Hematopoietic multipotent progenitor cell (in vitro differentiated cells): ENCODE data around the gene PRRC2B. TPM values are rescaled to one million over a fixed set of nuclear protein-coding genes. Genes with fewer than 3 reads are reported as not detected.
"Not testable (repeated sequence)": the region's sequence is repeated elsewhere in the genome, so short reads cannot be mapped to it uniquely, and the experiment has no call there.

Experiments
- DNase-seq, 3 donors: peaks; one replicate each; pipeline ENCODE4 v3.0.0-alpha.2; 2011 to 2015; ENCODE audit warnings: low read depth in 2 of 3, low spot score in 2 of 3
- small RNA-seq: library from RNA; depleted of rRNA; stranded (forward); fragments of <200 nt; gene quantifications from one replicate; pipeline ENCODE3, GENCODE V24; 2012
- total RNA-seq: library from RNA; depleted of rRNA; stranded (reverse); fragments of >200 nt; gene quantifications from one replicate; pipeline ENCODE4 v1.2.3, GENCODE V29; 2012

PRRC2B gene
- total RNA-seq, 1 donor = 82.9 TPM

DNA sequence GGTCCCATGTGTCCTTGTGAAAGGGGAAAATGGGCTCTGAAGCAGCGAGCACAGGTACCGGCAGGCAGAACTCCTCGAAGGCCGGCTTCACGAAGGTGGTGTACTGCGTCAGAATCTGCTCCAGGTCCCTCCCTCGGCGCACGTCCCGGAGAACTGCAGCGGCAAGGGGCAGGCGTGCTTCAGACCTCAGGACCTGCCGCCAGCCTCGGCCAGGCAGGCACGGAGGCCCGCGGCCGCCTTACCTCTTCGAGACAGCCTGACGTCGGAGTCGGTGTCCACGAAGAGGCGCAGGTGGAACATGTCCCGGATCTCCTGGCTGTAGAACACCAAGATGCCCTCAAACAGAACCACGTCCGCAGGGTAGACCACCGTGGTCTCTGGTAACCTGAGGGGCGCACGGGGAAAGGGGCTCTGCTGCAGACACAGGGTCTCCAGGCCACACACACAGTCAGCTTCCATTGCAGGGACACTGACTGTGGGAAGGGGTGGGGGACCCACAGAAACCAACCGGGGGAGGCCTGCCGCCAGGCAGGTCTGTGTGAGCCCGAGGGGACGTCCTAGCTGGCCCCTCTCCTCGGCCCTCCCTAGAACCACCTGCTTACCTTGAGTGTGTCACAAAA, 135.1 kb downstream of the PRRC2B start:
- DNase-seq = no peak

DNA sequence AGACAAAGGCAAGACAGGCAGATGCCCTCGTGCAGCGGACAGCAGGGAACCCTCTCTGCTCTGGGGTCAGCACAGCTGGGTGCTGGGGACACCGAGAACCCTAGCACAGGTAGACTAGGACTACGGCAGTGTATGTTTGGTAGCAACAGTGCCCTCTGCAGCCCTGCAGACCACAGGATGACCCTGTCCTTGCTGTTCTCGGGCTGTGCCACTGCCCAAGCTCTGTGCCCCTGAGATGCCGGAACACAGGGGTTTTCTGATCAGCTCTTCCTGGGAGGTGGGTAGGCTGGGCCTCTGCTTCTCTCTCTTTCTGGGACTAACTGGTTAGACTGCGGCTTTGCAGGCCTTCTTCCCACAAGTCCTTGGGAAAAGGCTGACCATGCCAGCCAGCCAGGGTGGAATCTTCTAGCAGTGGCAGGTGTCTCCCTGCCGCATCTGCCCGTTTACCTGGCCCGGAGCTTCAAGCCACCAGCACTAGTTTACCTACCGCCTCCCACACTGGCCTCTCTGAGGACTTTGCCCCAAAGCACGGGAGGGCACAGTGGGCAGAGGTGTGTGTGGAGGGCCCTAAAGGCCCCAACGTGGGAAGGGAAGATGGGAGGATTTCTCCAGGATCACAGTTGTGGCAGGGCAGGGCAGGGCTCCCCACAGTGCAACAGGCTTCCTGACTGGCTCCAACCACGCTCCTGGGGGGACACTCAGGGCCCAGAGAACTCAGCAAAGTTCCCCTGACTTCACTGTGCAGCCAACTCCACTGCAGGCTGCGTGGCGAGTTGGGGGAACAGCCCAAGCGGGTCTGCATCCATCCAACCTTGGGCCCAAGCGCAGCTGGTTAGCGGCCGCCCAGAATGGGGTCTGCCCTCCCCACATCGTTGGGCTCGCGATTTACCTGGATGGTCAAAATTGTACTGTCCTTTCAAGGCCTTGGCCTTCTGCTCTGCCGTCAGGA, 136.0 kb downstream of the PRRC2B start:
- DNase-seq = no peak

GRCh38 chr9:131530546-131530919, 136.6 kb downstream of the PRRC2B start:
- no peak for DNase-seq

DNA sequence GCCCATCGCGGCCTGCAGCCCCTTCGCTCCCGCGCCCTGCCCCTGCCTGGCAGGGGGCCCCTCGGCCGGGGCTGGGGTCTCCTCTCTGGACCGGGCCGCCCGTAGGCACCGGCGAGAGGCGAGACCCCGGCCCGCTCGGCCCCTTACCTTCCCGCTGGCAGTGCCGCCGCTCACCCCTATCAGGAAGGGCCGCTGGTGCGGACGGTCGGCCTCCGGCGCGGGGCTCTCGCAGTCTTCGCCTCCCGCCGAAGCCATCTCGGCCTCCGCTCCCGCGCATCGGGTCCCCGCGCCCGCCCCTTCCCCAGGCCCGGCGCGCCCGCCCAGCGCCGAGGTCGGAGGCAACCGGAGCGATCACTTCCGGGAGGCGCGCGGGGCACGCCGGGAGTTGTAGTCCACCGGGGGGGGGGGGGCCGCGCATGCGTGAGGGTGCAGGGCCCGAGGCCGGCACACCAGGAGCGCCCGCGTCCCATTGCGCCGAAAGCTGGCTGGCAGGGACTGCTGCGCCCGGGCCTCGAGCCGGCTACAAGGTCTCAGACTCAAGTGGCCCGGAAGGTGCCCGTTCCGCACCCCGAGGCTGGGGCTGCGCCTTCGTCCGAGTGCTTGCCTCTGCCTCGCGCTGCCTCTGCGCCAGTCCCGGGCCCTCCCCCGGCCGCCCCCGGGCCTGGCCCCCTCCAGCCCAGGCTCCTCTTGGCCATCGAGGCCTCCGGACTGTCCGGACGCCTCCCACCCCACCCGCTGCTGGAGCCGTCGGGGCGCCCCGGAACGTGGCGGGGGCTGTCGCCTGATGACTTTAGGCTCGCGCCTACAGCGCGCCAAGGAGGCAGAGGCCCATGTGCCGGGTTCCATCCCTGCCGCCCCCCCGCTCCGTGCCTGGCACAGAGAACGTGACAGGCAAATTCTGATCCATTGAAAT, 137.3 kb downstream of the PRRC2B start, which contains the start of gene UCK1:
TSS of gene UCK1 (minus strand) at position 344 of the 913 bp plus-strand sequence. CDS start at position 255, 89 bp downstream.
- peak; percentile 69 to 82 (median 79) for DNase-seq

GRCh38 chr9:131534721-131535237, 140.9 kb downstream of the PRRC2B start:
- DNase-seq = peak in 2 of 3 donors; percentile 61 to 83

DNA sequence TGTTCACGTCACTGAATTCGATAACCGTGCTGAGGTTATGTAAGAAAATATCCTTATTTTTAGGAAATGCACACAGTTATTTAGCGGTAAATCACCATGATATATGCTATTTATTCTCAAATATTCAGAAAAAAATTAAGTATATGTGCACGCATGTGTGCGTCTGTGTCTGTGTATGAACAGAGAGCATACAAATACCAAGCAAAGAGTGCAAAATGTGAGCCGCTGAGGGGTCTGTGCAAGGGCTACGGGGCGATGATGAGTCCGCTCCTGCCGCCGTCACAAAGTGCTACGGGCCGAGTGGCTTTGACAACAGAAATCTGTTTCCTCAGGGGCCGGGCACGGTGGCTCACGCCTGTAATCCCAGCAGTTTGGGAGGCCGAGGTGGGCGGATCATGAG, 144.1 kb downstream of the PRRC2B start:
- no peak for DNase-seq

DNA sequence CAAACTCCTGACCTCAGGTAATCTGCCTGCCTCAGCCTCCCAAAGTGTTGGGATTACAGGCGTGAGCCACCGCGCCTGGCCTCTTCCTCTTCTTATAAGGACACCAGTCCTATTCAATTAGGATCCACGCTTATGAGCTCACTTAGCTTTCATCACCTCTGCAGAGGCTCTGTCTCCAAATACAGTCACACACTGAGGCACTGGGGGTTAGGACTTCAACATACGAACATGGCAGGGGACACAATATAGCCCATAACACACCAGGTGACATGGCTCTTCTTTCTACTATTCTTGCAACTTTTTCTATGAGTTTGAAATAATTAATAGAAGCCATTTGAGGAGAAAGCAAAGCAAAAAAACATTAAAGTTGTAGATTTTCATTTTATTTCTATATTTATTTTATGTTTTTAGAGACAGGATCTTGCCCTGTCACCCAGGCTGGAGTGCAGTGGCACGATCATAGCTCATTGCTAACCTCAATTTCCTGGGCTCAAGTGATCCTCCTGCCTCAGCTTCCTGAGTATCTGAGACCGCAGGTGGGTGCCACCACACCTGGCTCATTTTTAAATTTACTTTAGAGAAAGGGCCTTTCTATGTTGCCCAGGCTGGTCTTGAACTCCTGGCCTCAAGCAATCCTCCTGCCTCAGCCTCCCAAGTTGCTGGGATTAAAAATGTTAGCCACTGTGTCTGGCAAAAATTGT, 145.5 kb downstream of the PRRC2B start:
- no peak for DNase-seq

DNA sequence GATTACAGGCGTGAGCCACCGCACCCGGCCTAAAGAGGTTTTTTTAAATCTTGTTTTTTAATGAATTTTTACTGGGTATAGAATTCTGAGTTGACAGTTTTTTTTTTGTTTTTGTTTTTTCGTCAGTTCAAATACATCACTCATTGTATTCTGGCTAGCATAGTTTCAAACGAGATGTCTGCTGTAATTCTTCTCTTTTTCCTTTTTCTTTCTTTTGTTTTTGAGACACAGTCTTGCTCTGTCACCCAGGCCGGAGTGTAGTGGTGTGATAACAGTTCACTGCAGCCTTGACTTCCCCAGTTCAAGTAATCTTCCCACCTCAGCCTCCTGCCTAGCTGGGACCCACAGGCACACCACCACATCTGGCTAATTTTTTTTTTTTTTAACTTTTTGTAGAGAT, 149.3 kb downstream of the PRRC2B start:
- peak in 1 of 3 donors; percentile 39 for DNase-seq

DNA sequence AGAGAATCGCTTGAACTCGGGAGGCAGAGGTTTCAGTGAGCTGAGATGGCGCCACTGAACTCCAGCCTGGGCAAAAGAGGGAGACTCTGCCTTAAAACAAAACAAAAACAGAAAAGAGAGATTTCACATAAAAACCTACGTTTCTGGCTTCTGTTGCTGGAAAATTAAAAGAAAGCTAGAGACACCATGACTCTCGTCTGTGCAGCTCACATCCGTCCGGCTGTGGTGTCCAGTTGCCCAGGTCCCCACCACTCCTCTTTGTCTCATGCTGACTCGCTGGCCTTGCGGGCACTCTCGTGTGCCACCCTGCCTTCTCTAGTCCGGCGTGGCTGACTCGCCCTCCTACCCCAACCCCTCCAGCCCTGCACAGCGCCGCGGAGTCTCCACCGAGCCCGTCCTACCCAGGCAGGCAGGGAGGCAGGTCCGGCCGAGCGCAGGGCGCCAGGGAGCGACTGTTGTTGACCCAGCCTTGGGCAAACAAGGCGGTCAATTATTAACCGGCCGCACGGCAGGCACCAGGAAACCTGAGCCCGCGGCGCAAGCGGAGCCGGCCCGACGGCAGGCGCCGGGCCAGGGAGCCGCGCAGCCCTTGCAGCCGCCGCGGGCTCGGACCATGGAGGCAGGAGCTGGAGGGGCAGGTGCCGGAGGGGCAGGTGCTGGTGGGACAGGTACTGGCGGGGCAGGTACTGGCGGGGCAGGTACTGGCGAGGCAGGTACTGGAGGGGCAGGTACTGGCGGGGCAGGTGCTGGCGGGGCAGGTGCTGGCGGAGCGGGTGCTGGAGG, 151.3 kb downstream of the PRRC2B start, which contains the start of gene PRRT1B:
TSS of gene PRRT1B (plus strand) at position 521 of the 783 bp plus-strand sequence. CDS start at position 614, 93 bp downstream.
- DNase-seq = no peak

DNA sequence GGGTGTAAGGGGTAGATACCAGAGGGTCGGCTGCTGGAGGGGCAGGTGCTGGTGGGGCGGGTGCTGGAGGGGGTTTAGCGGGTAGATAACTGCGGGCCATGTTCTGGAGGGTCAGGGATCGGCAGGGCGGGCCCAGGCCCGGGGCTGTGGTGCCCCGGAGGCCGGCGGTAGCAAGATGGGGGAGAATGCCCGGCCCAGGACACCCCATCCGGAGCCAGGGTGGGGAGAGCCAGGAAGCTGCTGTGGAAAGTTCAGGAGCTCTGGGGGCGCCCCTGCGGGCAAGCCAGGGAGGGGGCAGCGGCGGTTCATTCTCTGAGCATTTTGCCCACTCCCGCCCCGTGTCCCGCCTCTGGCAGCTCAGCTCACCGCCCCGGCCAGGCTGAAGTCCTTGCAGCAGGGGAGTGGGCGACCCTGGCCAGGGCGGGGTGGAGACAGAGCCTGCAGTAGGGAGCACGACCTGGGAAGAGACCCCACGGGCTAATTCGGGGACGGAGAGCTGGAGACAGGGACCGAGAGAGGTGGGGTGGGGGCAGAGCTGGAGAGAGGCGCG, 152.0 kb downstream of the PRRC2B start:
- no peak for DNase-seq

DNA sequence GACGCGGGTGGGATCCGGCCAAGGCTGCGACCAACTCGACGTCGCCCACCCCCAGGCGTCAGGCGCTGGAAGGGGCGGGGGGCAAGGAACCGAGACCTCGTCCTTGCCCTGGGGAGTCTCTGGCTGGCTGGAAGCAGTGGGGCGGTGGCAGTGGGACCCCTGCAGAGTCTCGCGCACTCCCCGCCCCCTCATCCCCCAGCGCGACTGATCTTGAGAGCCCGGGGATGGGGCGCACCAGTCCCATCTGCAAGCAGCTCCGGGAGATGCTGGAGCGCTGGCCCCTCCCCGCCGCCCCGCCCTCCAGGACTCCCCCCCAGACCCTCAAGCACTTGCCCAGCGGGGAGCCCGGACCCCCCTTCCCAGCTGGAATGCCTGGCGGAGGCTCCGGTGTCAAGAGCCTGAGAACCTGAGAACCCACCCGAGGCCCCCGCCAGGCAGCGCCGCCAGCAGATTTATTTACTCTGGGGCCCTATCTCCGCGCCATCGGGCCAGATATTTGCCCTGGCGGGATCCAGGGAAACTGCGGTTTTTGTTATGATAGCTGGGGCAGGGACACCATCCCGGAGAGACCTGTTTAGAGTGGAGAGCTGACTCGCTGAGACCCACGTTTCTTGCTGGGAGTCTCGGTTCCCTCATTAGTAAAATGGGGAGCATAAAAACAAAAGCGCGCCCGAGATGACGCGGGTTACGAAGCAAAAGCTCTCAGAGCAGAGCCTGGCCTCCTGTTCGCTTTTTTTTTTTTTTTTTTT, 152.6 kb downstream of the PRRC2B start:
- DNase-seq = no peak

DNA sequence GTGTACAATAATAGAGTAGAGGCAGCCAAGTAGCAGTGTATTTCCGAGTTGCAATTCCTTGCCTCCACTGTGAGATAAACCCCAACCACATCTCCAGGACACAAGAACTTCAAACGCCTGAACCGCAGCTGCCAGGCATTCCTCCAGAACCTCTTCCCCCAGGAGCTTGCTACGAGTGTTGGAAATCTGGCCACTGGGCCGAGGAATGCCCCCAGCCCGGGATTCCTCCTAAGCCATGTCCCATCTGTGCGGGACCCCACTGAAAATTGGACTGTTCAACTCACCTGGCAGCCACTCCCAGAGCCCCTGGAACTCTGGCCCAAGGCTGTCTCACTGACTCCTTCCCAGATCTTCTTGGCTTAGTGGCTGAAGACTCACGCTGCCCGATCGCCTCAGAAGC, 155.3 kb downstream of the PRRC2B start:
- not testable (repeated sequence) for DNase-seq

Small RNAs within 50 kb of the gene (small RNA-seq; reads per million reads assigned to genes)
- gene SNORD62A (0.54 reads per million), gene SNORD62B (2.0 reads per million, percentile 67 among the genes with 10 or more reads in this experiment)

Other genes with a start within 250 kb of the PRRC2B start
- 70.3 TPM for gene FAM78A, start 117.6 kb upstream of the PRRC2B start, total RNA-seq
- 5.9 TPM for gene PLPP7, start 104.4 kb upstream of the PRRC2B start, total RNA-seq
- gene POMT1, start 108.8 kb downstream of the PRRC2B start, total RNA-seq = 36.9 TPM
- gene UCK1, start 137.2 kb downstream of the PRRC2B start, total RNA-seq = 22.4 TPM
- gene PRRT1B, start 151.4 kb downstream of the PRRC2B start, total RNA-seq = not detected